H1 (cell line): ENCODE measurements around the gene PTPN7.
"Not testable (repeated sequence)": the region's sequence is repeated elsewhere in the genome, so short reads cannot be mapped to it uniquely, and the experiment has no call there.

Experiments used
- TBP ChIP-seq: IDR thresholded peaks from 2 replicates; pipeline ENCODE4 v1.6.1; 2011; ENCODE audit warnings: low read depth, low read length, improper control_type of control experiment
- TEAD4 ChIP-seq: IDR thresholded peaks from 2 replicates; pipeline ENCODE4 v1.6.1; 2012; ENCODE audit warnings: low read depth, low read length, inconsistent platforms, mixed read lengths
- YY1 ChIP-seq: IDR thresholded peaks from 2 replicates; pipeline ENCODE4 v1.6.1; 2011; ENCODE audit warnings: low read depth, mild to moderate bottlenecking, low read length
- ZNF274 ChIP-seq: IDR thresholded peaks from 2 replicates; pipeline ENCODE4 v1.7.0; 2012; ENCODE audit warnings: low read length, borderline replicate concordance; ENCODE audit errors: extremely low read depth
- TF ChIP-seq, protein P1 (sequence below), 3 experiments: IDR thresholded peaks; 1 replicate in 2 of 3; 2 replicates in 1 of 3; pipeline versions ENCODE4 v1.5.1 to v1.6.1; 2011; ENCODE audit warnings: low read length in 3 of 3, mild to moderate bottlenecking in 3 of 3, inconsistent platforms in 2 of 3, low read depth in 1 of 3, moderate library complexity in 1 of 3; ENCODE audit not compliant: insufficient read depth in 1 of 3; ENCODE audit errors: control extremely low read depth in 1 of 3

DNA sequence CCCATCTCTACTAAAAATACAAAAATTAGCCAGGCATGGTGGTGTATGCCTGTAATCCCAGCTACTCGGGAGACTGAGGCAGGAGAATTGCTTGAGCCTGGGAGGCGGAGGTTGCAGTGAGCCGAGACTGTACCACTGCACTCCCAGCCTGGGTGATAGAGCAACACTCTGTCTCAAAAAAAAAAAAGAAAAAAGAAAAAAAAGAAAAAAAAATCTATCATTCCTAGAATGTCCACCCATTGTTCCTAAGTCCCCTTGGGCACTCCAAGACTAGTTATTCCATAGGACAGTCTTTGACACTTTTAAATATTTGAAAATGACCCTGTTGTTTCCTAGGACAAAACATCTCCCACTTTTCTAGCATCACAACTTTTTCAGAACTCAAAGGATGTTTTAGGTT lies 18.9 kb downstream of the PTPN7 start:
- not testable (repeated sequence) for TF ChIP-seq TBP, TEAD4, YY1, ZNF274
- TF ChIP-seq, protein P1, sequence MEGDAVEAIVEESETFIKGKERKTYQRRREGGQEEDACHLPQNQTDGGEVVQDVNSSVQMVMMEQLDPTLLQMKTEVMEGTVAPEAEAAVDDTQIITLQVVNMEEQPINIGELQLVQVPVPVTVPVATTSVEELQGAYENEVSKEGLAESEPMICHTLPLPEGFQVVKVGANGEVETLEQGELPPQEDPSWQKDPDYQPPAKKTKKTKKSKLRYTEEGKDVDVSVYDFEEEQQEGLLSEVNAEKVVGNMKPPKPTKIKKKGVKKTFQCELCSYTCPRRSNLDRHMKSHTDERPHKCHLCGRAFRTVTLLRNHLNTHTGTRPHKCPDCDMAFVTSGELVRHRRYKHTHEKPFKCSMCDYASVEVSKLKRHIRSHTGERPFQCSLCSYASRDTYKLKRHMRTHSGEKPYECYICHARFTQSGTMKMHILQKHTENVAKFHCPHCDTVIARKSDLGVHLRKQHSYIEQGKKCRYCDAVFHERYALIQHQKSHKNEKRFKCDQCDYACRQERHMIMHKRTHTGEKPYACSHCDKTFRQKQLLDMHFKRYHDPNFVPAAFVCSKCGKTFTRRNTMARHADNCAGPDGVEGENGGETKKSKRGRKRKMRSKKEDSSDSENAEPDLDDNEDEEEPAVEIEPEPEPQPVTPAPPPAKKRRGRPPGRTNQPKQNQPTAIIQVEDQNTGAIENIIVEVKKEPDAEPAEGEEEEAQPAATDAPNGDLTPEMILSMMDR (IDR thresholded peaks at IDR 0.05; ENCODE audit: control extremely low read depth in 1 of 3, insufficient read depth in 1 of 3, low read depth in 1 of 3, low read length in 3 of 3): not testable (repeated sequence)
